KOPT-K1 (cell line): Measurements from ENCODE around the gene LIAS.
"Not testable (repeated sequence)": the region's sequence is repeated elsewhere in the genome, so short reads cannot be mapped to it uniquely, and the experiment has no call there.

ENCODE experiments used
- H3K27ac ChIP-seq: fragments of 200-600 bp; sonication (generic); 2 replicates; pipeline ENCODE4 v1.5.1; 2016; ENCODE audit warnings: antibody characterized with exemption, mild to moderate bottlenecking, low read depth, low read length; ENCODE audit not compliant: poor library complexity, severe bottlenecking
- H3K36me3 ChIP-seq: fragments of 200-600 bp; sonication (generic); 2 replicates; pipeline ENCODE4 v1.5.1; 2017; ENCODE audit warnings: antibody characterized with exemption, mild to moderate bottlenecking, low read length, moderate library complexity; ENCODE audit not compliant: insufficient read depth
- H3K9me3 ChIP-seq: fragments of 200-600 bp; sonication (generic); 2 replicates; pipeline ENCODE4 v1.5.1; 2017; ENCODE audit warnings: antibody characterized with exemption, low read length, mild to moderate bottlenecking; ENCODE audit not compliant: insufficient read depth, poor library complexity, severe bottlenecking

The LIAS gene

DNA sequence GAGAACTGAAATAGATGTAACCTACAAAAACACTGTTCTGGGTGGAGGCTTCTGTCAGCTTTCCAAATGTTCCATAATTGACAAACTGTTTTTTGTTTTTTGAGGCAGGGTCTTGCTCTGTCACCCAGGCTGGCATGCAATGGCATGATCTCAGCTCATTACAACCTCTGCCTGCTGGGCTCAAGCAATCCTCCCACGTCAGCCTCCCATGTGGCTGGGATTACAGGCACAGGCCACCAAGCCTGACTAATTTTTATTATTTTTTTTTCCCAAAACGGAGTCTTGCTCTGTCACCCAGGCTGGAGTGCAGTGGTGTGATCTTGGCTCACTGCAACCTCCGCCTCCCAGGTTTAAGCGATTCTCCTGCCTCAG lies 43.8 kb downstream of the LIAS start:
- peaks cover 20% of the 10 kb centered on the region; the same call in 1 of the 2 replicates for H3K36me3 ChIP-seq
- H3K9me3 ChIP-seq, H3K27ac ChIP-seq: not testable (repeated sequence)

DNA sequence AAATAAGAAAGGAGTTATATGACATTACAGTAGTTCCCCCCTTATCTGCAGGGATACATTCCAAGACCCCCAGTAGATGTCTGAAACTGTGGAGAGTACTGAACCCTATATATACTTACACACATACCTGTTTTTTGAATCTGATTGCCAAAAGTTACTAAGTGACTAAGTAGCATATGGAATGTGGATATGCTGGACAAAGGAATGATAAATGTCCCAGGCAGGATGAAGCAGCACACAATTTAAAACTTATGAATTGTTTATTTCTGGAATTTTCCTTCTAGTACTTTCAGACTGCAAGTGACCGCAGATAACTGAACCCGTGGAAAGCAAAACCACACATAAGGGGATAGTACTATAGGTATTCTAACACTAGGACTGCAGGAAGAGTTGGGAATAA lies 45.7 kb downstream of the LIAS start:
- peaks cover 35% of the 10 kb centered on the region for H3K36me3 ChIP-seq
- H3K9me3 ChIP-seq, result no peaks in the 10 kb centered on the region
- H3K27ac ChIP-seq, result no peak overlapping the region

DNA sequence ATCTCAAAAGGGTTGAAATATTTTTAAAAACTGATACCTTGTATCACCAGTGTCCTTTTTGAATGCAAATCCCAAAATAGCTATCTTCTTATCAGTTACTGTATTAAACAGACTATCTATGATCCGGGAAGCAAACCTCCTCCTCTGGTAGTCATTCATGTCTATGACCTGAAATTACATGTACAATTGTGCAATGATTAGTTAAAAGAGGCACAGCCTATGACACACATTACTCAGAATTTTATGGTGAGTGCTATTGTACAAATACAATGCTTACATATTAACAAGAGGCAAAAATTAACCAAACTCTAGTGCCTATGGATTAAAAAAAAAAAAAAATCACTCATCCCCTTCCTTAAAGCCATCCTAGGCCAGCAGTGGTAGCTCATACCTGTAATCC lies 46.7 kb downstream of the LIAS start:
- Histone ChIP-seq H3K27ac (no peak overlapping the region), H3K9me3 (no peaks in the 10 kb centered on the region), H3K36me3 (peaks cover 39% of the 10 kb centered on the region)

DNA sequence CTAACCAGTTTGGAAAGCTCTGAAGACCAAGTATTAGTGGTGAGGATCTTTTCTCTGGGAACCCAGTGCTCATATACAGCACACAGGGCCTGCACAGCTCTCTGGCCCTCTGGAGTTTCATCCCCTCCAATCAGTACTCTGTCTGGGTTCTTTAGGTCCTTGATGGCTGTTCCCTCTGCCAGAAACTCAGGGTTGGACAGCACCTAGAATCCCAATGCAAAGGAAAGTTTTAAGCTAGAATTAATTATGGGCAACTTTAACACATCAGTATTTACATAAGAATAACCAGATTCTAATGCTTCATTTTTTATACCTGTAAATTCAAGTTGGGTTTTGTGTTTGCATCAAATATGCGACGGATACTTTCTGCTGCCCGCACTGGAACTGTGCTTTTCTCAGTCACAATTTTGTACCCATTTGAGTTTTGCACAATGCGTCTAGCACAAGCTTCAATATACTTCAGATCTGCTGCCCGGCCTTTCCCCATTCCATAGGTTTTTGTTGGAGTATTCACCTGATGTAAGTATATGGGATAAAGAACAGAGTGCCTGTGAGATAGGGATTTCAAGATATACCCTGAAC lies 51.6 kb downstream of the LIAS start:
- Histone ChIP-seq H3K36me3 (peaks cover 24% of the 10 kb centered on the region), H3K9me3 (no peaks in the 10 kb centered on the region), H3K27ac (no peak overlapping the region)

DNA sequence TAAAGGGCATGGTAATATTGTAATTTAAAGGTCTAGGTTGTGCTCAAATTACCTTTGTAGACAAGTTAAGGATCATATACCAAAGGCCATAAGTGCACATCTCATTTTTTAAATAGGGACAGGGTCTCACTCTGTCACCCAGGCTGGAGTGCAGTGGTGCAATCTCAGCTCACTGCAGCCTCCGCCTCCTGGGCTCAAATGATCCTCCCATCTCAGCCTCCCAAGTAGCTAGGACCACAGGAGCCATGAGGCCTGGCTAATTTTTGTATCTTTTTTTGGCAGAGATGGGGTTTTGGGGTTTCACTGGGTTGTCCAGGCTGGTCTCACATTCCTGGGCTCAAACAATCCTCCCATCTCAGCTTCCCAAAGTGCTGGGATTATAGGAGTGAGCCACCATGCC lies 55.4 kb downstream of the LIAS start:
- H3K9me3 ChIP-seq, H3K27ac ChIP-seq, H3K36me3 ChIP-seq: not testable (repeated sequence)

DNA sequence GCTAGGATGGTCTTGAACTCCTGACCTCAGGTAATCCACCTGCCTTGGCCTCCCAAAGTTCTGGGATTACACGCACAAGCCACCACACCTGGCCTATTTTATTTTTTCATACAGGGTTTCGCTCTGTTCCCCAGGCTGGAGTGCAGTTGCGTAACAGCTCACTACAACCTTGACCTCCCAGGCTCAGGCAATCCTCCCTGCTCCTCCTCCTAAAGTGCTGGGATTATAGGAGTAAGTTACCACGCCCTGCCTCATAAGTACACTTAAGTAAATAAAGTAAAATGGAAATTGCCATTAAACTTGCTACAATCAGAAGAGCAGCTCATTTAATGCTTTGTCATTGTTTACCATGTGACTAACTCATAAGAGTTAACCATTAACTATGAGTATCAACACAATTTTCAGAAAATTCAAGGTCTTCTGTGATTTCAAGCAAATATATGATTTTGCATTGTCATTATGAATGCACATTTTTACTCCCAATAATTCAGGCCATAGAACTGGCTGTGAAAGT lies 56.1 kb downstream of the LIAS start:
- no peaks in the 10 kb centered on the region for H3K9me3 ChIP-seq
- H3K27ac ChIP-seq, result no peak overlapping the region
- H3K36me3 ChIP-seq, result no peaks in the 10 kb centered on the region

DNA sequence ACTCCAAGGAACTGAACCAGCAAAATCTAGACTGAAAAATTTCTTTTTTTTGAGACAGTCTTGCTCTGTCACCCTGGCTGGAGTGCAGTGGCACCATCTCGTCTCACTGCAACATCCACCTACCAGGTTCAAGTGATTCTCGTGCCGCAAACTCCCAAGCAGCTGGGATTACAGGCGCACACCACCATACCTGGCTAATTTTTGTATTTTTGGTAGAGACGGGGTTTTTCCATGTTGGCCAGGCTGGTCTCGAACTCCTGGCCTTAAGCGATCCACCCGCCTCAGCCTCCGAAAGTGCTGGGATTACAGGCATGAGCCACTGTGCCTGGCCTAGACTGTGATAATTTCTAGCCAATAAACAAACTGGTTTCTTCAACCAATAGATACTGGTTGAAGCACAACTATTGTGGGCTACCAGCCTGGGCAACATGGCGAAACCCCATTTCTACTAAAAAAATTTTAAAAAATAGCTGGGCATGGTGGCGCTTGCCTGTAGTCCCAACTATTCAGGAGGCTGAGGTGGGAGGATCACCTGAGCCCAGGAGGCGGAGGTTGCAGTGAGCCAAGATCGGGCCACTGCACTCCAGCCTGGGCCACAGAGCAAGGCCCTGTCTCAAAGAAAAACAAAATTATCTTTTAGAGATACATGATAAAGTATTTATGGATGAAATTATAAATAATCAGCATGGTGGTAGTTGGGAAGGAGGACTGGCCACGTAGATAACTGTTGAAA lies 57.0 kb downstream of the LIAS start:
- not testable (repeated sequence) for H3K27ac ChIP-seq, H3K9me3 ChIP-seq, H3K36me3 ChIP-seq

DNA sequence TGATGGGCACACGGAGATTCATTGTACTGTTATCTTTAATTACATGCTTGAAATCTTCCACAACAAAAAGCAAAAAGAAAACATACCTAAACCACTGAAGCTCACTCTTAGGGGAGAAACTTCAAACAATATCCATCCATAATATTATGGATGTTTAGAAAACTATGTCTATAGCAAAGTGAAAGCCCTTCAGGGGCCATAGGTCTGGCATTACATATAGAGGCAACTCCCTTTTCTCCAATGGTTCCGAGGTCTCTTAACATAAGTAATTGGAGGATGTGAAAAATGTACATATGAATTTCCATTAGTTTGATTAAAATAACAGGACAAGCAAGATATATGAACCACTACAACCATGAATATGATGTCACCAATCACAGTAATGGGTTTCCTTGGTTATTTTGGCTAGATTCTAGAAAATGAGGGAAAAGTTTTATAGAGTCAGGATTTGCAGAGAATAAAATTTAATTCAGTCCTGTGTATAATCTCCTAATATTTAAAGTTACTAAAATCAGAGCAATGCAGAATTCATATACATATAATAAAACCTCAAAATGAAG lies 57.6 kb downstream of the LIAS start:
- Histone ChIP-seq H3K27ac (no peak overlapping the region), H3K36me3 (no peaks in the 10 kb centered on the region), H3K9me3 (no peaks in the 10 kb centered on the region)

DNA sequence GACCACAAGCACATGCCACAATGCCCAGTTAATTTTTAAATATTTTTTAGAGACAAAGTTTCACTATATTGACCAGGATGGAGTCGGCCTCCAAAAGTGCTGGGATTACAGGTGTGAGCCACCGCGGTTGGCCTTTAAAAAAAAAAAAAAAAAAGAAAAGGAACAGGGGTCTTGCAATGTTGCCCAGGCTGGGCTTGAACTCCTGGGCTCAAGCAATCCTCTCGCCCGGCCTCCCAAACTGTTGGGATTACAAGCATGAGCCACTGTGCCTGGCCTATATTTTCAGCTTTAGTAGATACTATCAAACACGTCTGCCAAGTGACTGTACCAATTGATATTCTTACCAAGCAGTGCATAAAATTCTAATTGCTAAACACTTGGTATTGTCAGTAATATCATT lies 59.6 kb downstream of the LIAS start:
- Histone ChIP-seq H3K36me3 (no peaks in the 10 kb centered on the region), H3K9me3 (no peaks in the 10 kb centered on the region)

DNA sequence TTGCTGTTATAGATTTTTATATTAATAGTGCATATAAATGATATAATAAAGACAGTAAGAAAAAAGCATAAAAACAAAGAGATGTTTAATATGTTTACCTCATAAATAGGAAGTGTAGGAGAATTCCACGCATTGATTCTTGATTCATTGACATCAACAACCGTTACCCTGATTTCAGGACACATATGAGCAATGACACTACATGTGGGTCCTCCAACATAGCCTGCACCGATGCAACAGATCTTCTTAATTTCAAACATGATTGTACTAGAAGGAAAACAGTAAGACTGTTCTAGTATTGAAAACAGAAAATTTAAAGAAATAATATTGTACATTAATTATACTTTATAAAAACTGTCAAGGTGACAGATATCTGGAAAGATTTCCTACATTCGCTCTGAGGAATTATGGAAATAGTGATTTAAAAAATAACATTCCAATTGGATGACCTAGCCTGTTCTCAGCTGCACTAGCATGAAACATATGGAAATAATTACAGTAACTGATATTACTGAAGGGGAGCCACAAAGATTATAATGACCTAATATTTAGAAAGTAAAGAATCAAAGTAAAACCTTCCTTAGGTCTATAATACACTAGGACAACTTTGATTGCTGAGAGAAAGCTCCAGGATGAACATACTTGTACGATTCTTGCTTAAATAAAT lies 62.5 kb downstream of the LIAS start:
- Histone ChIP-seq H3K36me3 (no peaks in the 10 kb centered on the region), H3K9me3 (no peaks in the 10 kb centered on the region), H3K27ac (no peak overlapping the region)

More for the DNA sequence above, 59.6 kb downstream of the LIAS start:
- no peak overlapping the region for H3K27ac ChIP-seq

DNA sequence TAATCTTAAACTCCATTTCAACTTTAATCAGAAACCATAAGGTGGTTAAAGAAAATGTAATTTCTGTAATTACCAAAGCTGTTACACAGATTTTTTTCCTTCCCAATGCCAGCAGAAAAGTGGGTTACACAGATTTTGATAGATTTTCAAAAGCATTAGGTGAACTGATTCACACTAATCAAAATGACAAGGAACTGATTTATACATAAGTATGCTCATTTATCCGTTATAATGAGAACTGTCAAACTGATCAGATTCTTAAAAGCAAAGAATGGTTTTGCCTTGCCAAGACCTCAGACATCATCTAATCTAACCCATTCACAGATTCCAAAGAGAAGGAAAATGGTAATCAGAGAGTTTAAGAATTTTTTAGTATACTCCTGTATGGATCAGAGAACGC lies 63.2 kb downstream of the LIAS start:
- no peaks in the 10 kb centered on the region for H3K9me3 ChIP-seq
- H3K36me3 ChIP-seq, result no peaks in the 10 kb centered on the region
- H3K27ac ChIP-seq, result no peak overlapping the region

DNA sequence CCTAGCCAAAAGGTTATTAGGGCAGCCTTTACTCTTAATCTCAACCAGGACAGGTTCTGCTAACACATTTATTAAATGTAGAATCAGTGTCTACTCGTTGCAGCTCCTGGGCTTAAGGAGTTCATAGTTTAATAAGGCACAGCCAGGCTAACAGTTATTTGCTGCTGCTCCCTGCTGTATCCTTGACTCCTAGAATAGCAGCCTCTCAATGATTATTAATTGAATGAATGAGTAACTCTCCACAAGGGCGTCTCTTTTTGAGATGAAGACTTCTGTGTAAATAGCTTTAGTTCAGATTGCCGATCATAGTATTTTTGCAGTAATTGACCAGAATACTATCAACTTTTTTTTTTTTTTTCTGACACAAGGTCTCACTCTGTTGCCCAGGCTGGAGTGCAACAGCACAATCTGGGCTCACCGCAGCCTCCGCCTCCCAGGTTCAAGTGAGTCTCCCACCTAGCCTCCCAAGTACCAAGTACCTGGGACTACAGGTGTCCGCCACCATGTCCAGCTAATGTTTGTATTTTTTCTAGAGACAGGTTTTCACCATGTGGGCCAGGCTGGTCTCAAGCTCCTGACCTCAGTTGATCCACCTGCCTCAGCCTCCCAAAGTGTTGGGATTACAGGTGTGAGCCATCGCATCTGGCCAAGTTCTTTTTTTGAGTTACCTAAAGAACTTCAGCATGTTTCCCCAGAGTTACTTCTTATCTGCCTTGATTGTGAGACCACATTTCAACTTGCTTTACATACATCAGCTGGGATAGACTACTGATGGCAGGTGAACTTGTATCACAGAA lies 65.5 kb downstream of the LIAS start:
- Histone ChIP-seq H3K9me3 (no peaks in the 10 kb centered on the region), H3K27ac (no peak overlapping the region), H3K36me3 (no peaks in the 10 kb centered on the region)

DNA sequence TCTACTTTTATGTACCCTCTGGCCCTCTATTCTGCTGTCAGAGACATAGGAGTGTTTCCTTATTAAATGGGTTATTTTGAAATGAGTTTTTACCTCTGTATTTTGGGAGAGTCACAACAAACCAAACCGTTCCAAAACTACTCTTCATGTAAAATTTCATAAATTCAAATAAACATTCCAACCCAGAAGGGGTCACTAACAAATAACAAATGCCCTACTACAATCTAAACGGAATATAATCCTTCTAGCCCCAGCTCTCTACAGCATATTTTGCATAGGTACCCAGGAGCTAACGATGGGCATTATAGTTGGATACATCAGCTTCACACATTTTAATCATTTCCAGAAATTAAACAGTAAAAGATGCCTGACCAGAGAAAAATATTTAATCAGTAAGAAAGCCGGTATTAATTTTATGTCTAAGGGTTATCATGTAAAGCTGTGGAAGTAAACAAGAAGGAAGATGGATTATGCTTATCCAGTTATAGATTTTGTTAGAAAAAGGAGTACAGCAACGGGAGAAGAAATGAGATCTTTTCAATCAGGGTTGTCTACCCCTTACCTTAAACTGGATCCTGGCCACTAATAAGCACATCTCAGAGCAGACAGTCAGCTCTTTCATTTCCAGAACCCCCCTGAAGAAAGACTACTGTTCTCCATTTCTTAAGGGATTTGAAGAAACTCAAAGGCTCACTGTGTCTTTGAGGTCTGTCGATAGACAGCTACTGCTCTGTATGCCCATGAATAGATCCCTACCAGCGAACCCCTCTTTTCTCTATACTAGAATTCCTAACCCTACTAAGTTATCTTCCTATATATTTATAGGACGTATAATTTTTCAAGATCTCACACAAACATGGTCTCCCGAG lies 67.2 kb downstream of the LIAS start:
- Histone ChIP-seq H3K9me3 (peaks cover 11% of the 10 kb centered on the region), H3K36me3 (no peaks in the 10 kb centered on the region), H3K27ac (peak overlapping the region; percentile 23)

DNA sequence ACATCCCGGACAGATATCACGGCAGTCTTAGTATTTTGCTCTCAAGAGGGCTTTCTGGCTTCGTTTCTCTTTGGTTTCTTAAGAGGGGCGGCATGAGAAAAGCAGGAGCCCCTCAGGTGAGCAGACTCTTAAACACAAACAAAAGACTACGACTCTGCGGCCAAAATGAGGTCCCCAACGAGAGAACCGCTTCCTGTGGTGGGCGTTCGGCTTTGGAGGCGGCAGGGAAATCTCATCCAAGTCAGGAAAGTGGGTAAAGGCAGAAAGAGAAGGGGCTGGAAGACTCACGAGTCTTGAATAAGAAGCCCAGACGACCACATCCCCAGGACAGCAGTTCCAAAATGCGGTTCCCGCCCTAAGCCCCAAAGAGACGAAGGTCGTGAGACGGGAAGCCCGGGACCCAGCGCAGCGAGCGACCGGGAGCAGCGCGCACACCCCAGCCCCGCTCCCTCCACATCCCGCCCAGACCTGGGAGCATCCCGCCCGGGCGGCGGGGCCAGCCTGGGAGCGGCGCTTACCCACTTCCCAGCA lies 68.0 kb downstream of the LIAS start:
- Histone ChIP-seq H3K27ac (peak overlapping the region; percentile 23), H3K36me3 (no peaks in the 10 kb centered on the region), H3K9me3 (peaks cover 19% of the 10 kb centered on the region)
